HG03097 (cell line): Measurements from ENCODE around the gene LSM7.

Source experiments
- ATAC-seq: cut with Tn5 transposase; IDR thresholded peaks from one replicate; pipeline ENCODE4 v1.9.1; 2021; ENCODE audit not compliant: unreplicated experiment, low FRiP score

LSM7 gene

GRCh38 chr19:2328401-2329148 is at the start of gene LSM7, which contains the start of gene SPPL2B:
Gene LSM7 (minus strand): TSS chr19:2328586. CDS start chr19:2328566, 20 bp downstream.
Gene SPPL2B (plus strand): TSS chr19:2328684. CDS start chr19:2328710, 26 bp downstream.
- ATAC-seq = peak; percentile 53

DNA sequence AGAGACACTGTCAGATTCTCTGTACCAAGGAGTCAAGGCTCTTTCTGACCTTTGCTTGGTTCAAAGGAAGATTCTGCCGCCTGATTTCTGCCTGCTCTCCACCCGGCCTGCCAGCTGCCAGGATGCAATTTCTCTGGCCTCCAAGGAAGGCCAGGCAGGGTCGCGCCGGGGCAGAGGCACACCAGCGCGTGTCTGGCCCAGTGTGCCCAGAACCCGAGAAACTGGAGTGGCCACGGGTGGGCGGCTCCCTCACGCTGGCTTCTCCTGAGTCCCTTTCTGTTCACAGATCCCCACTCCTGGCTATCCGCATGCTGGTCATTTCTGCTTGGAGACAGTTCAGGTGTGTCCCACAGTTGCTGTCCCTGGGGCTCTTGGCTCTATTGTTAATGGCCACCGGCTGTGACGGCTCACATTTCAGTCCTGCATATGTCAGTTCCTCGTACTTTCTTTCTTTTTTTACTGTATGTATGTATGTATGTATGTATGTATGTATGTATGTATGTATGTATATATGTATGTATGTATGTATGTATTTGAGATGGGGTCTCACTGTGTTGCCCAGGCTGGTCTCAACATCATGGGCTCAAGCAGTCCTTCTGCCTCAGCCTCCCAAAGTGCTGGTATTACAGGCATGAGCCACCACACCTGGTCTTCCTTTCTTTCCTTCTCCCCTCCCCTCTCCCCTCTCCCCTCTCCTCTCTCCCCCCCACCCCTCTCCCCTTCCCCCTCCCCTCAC is 48.6 kb upstream of the LSM7 start:
- ATAC-seq = no peak

GRCh38 chr19:2375353-2376121 is 47.2 kb upstream of the LSM7 start:
- no peak for ATAC-seq

DNA sequence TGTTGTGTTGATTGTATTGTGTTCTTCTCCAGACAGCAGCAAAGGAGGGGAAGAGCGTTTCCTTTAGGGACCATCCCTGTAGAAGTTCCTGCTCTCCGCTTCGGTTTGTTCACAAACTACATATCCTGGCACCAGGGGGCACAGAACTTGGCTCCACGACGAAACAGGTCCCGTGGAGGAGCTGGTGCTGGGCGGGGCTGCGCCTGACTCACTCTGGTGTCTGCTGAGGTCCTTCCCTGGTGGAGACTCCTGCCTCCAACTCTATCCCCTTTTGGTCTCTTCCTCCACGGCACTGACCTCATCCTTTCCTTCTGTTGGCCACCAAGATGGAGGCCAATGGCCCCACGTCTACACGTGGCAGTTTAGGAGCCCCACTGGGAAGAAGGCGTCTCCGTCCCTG is 46.4 kb upstream of the LSM7 start:
- no peak for ATAC-seq

- ATAC-seq = no peak
Measured at GRCh38 chr19:2372076-2372612, 43.8 kb upstream of the LSM7 start.

GRCh38 chr19:2371656-2372055 is 43.3 kb upstream of the LSM7 start:
- no peak for ATAC-seq

DNA sequence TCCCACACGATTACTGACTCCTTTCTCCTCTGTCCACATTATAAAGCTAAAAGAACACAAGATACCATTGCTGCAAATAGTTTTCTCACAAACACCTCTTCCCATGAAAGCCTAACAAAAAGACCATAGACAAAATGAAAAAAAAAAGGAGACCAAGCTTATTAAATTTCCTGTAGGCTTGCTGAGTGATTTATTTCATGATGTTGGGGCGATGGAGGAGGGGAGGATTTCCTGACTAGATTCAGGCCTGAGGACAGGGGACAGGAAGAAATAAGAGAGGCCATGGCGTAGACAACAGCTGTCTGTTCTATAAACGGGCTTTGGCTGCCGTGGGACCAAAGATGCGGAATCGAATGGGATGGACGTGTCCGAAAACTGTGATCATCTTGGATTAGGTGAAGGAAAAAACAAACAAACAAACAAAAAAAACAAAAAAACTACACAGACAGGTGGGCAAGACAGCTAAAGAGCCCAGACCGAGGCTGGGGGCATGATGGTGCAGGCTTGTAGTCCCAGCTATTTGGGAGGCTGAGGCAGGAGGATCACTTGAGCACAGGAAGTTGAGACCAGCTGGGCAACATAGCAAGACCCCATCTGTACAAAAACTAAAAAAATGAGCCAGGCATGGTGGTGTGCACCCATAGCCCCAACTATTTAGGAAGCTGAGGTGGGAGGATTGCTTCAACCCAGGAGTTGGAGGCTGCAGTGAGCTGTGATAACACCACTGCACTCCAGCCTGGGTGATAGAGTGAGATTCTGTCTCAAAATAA is 37.0 kb upstream of the LSM7 start:
- no peak for ATAC-seq

DNA sequence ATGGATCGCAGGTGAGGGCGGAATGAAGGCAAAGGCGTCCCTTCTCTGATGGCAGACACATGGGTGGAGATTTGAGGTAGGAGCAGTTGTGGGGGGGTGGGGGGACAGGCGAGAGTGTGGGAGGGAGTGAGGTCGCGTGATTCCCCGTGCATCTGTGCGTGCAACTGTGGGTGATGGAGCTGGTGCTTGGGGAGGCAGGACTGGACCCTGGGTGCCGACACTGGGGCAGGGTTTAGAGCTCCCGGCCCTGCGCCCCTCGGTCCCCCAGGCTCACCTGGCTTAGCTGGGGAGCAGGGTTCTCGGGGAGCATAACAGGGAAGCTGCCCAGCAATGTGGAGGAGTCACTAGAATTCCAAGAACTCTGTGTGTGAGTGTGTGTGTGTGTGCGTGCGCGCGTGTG is 35.0 kb upstream of the LSM7 start:
- ATAC-seq = no peak

GRCh38 chr19:2362970-2363300 is 34.5 kb upstream of the LSM7 start:
- ATAC-seq = no peak

- ATAC-seq = no peak
Measured at GRCh38 chr19:2362046-2362969, 33.9 kb upstream of the LSM7 start.

GRCh38 chr19:2361246-2362045 is 33.1 kb upstream of the LSM7 start:
- no peak for ATAC-seq

DNA sequence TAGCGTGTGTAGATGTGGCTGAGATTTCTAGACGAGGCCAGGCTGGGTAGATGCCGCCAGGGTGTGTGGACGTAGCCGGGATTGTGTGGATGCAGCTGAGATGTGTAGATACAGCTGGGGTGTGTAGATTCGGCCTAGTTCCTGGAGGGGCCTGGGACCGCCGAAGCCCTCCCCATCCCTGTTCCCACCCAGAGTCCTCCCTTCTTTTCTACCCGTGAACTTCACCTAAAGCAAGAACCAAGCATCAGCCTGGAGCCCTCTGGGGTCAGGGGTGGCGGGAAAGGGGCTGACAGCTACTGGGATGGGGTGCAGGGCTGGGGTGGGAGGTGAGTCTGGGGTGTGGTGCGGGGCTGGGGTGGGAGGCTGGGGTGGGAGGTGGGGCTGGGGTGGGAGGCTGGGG is 32.4 kb upstream of the LSM7 start:
- ATAC-seq = no peak

DNA sequence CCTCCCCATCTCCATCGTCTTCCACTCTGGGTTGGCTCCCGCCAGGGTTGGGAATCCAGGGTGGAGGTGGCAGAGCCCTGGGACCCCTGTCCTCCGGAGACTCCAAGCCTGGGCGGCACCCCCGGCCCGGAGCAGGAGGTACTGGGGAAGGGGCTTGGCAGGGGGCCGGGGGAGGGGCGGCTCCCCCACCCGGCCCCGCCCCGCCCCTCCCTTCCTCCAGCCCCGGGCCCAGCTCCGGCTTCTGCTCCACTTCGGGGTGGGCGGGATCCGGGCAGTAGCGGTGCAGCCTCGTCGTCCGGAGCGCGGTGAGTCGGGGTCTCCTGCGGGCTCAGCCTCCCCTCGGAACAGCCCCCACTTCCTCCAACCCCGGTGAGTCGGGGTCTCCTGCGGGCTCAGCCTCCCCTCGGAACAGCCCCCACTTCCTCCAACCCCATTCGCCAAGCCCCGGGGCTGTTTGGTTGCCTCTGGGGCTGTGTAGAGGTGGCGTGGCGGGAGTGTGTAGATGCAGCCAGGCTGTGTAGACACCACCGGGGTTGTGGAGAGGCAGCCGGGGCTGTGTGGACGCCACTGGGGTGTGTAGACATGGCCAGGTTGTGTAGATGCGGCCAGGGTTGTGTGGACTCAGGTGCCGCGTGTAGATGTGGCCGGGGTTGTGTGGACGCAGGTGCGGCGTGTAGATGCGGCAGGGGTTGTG is 31.8 kb upstream of the LSM7 start, which contains the start of gene TMPRSS9:
TSS of gene TMPRSS9 (plus strand) at position 274 of the 694 bp plus-strand sequence. CDS start 29,521 bp downstream, outside the sequence.
- ATAC-seq = no peak

GRCh38 chr19:2358548-2359173 is 30.3 kb upstream of the LSM7 start:
- no peak for ATAC-seq

GRCh38 chr19:2357279-2358206 is 29.2 kb upstream of the LSM7 start:
- no peak for ATAC-seq

- no peak for ATAC-seq
Measured at GRCh38 chr19:2356036-2356646, 27.8 kb upstream of the LSM7 start.
